Panc1 (cell line): ENCODE measurements around the gene CUEDC1.

Experiments
- CTCF ChIP-seq: fragments of 450-650 bp; IDR thresholded peaks from 2 replicates; pipeline ENCODE4 v1.5.1; 2017; ENCODE audit warnings: mild to moderate bottlenecking
- POLR2AphosphoS5 ChIP-seq: IDR thresholded peaks from 2 replicates; pipeline ENCODE4 v1.6.1; 2012; ENCODE audit warnings: mild to moderate bottlenecking, low read depth, low read length, moderate library complexity
- REST ChIP-seq, 2 experiments: IDR thresholded peaks; 2 replicates each; pipeline ENCODE4 v1.6.1; 2011 to 2012; ENCODE audit warnings: low read depth in 2 of 2, control low read depth in 1 of 2, low read length in 1 of 2, mild to moderate bottlenecking in 1 of 2, moderate library complexity in 1 of 2; ENCODE audit not compliant: insufficient read depth in 1 of 2
- SIN3A ChIP-seq: IDR thresholded peaks from 2 replicates; pipeline ENCODE4 v1.6.1; 2012; ENCODE audit warnings: low read depth, mild to moderate bottlenecking, low read length, moderate library complexity, borderline replicate concordance; ENCODE audit not compliant: insufficient read depth

GRCh38 chr17:57993471-57994365 lies 38.5 kb upstream of the CUEDC1 start:
- TF ChIP-seq CTCF = no peak
- TF ChIP-seq REST (IDR thresholded peaks at IDR 0.05; ENCODE audit: insufficient read depth in 1 of 2, low read depth in 2 of 2, low read length in 1 of 2) = no peak
- TF ChIP-seq POLR2AphosphoS5 = peak; percentile 66
- TF ChIP-seq SIN3A = no peak
